HG02884 (cell line): ENCODE data around the gene TMEM141.

Experiments
- ATAC-seq: cut with Tn5 transposase; IDR thresholded peaks from one replicate; pipeline ENCODE4 v1.9.1; 2021; ENCODE audit warnings: mild to moderate bottlenecking, moderate library complexity; ENCODE audit not compliant: unreplicated experiment

The TMEM141 gene

DNA sequence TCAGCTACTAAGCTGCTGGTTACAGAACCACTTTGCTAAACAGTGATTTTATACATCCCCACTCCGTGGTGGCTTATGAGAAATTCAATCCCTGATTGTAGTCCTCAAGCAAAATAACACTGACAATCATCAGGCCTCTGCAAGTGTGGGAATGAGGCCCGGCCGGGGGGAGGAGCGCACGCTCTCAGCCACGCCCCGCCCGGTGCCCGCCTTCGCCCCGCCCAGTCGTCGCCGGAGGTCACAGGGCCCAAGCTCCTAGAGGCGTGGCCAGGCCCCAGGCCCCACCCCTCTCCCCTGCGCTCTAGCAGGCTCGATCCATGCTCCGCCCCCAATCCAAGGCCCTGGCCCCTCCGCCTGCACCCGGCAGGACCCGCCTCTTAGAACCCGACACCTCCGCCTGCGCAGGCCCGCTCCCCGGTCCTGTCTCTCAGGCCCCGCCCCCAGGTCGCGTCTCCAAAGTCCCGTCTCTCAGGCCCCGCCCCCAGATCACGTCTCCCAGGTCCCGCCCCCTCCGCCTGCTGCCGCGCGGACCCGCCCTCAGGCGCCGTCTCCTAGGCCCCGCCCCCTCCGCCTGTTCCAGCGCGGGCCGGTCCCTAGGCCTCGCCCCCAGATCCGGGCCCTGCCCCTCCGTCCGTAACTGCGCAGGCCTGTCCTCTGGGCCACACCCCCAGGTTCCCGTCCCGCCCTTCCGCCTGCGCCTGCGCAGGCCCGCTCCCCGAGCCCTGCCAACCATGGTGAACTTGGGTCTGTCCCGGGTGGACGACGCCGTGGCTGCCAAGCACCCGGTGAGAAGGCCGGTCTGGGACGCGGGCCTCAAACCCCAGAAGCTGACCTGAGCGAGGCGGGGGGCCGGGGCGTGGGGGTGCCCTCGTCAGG is at the start of gene TMEM141:
Gene TMEM141 (plus strand): TSS at position 705 of the 876 bp plus-strand sequence. CDS start 27 bp downstream, at position 732.
- peak; percentile 68 for ATAC-seq

DNA sequence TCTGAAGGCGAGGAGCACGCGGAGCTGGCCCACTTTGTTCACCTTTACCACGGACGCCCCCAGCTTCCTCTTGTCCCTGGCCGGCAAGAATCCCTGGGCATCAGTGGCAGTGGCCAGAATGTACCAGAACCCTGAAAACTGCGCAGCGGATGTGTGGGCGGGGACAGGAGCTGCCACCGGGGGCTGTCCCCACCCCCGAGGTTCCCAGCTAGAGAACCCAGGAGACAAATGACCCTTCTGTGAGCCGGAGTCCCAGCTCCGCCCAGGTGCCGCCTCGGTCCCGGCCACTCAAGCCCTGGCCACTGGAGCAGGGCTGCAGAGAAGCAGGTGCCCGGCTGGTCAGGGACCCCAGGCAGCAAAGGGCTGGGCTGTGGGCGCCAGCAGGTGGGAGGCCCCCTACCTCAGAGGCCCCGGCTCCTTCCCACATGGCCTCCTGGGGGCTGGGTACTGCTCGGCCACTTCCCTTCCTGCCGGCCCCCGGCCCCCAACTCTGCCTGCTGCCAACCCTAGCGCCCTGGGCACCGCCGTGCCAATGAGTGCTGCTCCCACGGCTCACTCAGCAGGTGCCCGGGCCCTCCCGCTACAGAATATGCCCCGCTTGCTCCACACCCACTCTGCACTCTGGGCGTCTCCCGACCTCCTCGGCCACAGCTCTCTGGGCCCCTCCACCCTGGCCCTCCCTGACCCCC is 49.1 kb upstream of the TMEM141 start:
- no peak for ATAC-seq

DNA sequence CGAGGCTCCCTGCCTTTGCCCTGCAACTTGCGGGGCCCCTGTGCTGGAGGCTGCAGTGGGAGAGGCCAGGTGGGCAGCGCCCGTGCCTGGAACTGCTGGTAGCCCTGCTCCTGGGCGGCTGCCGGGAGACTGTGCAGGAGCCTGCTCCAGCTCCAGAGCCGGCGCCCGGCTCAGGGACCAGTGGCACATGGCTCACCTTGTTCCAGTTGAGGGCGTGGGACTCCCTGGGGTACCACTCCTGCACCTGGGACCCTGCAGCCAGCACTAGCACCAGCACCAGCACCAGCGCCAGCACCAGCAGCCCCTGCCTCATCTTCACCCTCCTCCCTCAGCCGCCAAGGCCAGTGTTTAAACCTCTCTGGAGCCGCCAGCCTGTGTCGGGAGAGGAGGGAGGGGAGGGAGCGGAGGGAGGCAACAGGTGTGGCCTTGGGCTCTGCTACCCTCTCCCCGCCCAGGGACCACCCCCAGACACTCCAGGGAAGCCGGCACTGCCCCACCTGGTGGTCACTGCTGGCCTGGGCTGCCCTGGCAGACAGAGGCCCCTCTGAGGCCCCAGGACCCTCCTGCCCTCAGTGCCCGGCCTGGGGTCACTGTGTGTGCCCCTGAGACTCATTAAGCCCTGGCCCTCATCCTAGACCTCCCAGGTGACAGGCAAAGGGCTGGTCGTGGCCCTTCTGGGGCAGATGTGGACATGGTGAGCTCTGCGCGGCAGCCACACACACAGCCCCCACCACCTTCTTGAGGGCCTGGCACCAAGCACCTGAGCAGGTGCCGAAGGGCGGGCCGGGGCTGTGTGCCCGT is 48.4 kb upstream of the TMEM141 start, which contains the start of gene LCN10:
Gene LCN10 (minus strand): TSS at position 350 of the 801 bp plus-strand sequence. CDS start 37 bp downstream, at position 313.
- no peak for ATAC-seq

DNA sequence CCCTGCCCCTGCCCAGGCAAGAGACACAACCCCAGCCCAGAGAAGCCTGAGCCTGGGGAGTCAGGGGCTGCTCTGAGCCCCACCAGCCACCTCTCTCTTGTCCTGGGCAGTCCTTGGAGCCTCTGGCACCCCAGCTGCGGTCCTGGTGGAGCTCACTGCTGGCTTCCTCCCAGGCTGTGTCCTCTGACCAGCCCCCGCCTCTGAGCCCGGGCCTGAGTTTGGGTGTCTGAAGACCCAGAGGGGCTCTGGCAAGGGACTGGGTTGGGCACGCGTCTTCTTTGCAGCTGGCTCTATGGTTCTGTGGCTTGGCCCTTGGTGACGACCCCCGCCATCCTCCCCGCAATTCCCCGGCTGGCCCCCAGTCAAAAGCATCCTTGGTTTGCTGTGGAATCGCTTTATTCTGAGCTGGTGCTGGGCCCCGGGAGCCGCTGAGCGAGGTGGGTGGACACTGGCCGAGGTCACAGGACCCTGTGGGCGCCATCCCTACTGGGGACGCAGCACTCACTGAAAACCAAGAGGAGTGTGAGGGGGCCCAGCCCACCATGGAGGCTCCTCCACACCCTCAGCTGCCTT is 47.4 kb upstream of the TMEM141 start:
- no peak for ATAC-seq

DNA sequence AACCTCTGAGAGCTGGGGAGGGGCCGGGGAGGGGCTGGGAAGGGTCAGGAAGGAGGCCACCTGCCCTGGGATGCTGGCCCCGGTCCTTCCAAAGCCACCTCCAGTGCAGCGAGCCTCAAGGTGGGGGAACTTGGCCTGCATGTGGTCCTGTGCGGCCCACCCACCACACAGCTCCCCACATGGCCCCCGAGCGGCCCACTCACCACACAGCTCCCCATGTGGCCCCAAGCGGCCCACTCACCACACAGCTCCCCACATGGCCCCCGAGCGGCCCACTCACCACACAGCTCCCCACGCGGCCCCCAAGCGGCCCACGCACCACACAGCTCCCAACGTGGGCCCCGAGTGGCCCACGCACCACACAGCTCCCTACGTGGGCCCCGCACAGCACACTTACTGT is 46.4 kb upstream of the TMEM141 start:
- ATAC-seq, result no peak

DNA sequence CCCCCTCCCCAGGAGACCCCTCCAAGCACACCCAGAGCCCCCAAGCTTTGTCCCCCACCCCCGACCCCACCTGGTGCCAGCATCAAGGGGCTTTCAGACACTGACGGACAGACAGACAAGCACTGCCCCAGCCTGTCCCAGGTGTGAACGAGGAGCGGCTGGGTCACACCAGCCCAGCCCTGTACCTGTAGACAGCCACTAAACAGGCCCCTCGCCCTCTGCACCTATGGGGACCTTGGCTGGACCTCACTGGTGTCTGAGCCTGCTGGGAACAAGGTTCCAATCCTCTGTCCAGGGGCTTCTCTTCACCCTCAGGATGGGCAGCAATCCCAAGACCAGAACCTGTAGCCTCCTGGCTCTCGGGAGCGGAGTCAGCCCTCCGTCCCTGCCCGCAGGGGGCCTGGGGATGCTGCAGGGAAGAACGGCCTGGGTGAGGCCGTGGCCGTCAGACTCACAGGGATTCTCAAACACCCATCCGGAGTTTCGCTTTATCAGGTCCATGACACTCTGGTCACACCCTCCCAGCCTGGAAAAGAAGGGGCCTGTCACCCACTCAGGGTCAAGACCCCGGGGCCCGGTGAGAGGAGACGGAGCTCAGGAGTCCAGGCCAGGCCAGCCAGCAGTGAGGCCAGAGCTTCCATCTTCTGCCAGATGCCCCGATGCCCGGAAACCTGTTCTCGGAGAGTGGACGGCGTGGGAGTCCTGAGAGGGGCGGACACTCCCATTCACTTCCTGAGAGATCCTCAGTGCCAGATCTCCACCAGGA is 45.6 kb upstream of the TMEM141 start:
- ATAC-seq, result no peak

DNA sequence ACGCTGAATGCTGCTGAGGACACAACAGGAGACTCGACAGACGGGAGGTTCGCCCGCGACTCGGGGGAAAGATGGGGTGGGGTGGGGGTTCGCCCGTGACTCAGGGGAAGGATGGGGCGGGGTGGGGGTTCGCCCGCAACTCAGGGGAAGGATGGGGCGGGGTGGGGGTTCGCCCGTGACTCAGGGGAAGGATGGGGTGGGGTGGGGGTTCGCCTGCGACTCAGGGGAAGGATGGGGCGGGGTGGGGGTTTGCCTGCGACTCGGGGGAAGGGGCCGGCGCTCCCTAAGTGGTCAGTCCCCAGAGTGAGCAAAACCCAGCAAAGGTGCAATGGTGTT is 45.0 kb upstream of the TMEM141 start:
- ATAC-seq, result no peak

DNA sequence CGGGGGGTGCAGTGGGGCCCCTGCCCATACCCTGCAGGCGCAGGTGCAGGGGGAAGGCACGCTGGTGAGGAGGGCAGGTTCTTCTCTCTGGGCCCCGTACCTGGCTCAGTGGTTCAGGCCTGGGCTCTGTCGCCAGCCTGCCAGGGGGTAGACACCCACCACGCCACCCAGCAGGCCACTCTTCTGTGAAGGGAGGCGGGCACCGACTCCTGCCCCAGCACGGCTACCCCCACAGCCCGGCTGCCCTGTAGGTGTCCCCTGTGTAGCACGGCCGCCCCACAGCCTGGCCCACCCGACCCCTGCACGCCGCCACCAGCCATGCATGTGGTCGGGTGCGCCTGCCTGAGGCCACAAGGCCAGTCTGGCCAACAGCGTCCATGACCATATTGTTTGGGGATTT is 44.5 kb upstream of the TMEM141 start:
- no peak for ATAC-seq

DNA sequence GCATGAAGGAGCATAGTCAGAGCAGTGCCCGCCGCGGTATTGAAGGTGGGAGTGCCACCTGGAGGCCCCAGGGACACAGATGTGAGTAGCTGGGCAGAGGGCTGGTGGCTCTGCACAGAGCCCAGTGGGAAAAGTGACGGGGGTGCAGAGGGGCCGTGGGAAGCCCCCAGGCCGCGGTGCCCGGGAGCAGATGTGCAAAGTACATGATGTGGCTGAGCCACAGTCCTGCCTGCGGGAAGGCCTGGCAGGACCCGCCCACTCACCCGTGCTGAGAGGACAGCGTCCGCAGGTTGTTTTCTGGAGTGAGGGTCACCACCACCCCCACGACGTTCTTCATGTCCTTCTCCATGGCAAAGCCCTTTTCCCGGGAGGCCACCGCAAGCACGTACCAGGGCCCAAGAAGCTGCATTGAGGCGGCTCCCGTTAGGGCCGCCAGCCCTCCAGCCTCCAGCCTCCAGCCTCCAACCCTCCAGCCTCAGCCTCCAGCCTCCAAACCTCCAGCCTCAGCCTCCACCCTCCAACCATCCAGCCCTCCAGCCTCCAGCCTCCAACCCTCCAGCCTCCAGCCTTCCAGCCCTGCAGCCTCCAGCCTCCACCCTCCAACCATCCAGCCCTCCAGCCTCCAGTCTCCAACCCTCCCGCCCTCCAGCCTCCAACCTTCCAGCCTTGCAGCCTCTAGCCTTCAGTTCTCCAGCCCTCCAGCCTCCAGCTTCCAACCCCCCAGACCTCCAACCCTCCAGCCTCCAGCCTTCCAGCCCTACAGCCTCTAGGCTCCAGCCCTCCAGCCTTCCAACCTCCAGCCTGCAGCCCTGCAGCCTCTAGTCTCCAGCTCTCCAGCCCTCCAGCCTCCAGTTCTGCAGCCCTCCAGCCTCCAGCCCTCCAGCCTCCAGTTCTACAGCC is 43.7 kb upstream of the TMEM141 start:
- no peak for ATAC-seq

DNA sequence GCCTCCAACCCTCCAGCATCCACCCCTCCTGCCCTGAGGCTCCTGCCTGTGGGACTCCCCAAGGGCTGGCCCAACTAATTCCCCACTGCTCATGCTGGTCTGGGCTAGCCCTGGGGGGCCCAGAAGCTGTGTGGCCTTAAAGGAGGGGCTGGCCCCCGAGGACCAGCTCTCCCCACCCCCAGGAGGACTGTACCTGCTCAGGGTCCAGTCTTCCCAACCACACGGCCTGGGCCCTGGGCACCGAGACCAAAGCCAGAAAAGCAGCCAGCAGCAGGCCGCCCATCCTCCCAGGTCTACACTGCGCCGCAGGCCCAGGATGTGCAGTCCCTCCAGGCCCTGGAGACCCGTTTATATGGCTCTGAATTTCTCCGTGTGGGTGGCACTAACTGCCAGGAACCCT is 42.9 kb upstream of the TMEM141 start, which contains the start of gene LCN6:
Gene LCN6 (minus strand): TSS at position 325 of the 400 bp plus-strand sequence. CDS start 42 bp downstream, at position 283.
- ATAC-seq, result no peak

DNA sequence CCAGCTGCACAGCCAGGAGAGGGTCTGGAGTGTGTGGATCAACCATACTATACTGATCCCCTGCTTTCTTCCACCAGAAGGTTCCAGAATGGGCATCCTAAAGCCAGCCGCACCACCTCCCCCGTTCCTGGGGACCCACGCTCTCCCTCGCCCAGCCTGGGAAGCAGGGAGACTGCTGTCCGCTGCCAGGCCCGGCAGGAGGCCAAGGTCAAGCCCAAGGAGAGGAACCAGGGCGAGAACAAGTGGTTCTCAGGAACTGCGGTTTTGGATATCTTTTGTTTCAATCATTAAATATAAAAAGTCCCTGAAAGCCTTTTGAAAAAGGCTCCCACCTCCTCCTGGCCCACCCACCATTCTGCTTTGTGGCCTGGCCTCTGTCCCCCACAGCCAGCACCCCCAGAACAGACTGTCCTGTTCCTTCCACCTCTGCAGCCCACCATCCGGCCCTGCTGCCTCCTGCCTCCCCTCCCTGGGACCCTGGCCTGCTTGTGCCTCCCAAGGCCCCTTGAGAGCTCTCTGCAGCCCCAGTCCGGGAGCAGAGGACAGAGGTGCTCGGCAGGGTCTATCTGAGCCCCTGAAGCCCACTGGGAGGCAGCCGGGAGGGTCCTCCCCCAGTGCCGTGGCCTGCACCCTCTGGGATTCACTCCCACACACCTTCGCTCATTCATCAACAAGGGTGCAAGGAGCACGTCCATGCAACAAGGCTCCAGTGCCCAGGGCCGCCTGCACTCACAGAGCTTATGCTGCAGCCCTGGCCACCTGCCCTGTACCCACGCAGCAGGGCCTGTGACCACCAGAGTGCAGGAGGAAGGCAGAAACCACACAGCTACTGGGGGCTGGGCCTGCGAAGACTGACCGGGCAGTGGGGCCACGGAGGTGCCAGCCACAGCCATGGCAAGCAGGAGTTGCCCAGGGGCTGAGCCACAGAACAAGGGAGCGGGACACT is 42.2 kb upstream of the TMEM141 start:
- no peak for ATAC-seq

DNA sequence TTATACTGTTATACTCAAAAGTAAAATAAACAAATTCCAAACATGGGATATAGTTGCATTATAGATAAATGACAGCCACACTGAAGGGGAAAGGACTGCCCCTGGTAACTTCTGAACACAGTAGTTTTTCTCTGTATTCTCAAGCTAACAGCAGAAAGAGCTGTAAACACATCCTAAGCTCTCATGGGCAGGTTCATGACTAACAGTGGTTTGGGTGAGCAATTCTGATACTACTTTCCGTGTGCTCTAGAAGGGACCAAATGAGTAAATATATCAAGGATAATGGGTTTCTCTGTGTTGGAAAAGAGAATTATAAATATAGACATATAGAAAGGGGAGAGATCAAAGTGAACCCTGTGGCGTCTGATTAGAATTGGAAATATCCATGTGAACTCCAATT is 40.6 kb upstream of the TMEM141 start:
- no peak for ATAC-seq

DNA sequence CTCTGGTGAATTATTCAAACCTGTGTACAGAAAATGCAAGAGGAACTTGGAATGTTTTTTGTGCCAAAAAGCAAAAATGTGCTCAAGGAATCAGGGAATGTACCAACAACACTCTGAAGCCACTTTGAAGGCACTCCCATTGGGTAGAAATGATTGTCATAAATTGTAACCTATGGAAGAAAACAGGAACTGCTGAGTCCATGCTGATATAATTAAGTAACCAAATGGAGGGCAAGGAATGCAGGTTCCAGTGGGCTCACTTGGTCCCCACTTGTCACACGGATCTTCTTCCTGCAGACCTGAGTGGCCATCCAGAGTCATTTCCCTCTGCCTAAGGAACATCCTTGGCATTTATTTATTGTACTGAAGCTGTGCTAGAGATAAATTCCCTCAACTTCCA is 39.9 kb upstream of the TMEM141 start:
- ATAC-seq, result no peak

DNA sequence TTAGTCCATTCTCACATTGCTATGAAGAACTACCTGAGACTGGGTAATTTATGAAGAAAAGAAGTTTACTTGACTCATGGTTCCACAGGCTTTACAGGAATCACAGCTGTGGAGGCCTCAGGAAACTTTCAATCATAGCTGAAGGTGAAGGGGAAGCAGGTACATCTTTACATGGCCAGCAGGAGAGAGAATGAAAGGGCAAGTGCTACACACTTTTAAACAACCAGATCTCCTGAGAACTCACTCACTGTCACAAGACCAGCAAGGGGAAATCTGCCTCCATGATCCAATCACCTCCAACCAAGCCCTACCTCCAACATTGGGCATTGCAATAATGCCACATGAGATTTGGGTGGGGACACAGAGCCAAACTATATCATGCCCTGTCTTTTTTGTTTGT is 39.3 kb upstream of the TMEM141 start:
- no peak for ATAC-seq

DNA sequence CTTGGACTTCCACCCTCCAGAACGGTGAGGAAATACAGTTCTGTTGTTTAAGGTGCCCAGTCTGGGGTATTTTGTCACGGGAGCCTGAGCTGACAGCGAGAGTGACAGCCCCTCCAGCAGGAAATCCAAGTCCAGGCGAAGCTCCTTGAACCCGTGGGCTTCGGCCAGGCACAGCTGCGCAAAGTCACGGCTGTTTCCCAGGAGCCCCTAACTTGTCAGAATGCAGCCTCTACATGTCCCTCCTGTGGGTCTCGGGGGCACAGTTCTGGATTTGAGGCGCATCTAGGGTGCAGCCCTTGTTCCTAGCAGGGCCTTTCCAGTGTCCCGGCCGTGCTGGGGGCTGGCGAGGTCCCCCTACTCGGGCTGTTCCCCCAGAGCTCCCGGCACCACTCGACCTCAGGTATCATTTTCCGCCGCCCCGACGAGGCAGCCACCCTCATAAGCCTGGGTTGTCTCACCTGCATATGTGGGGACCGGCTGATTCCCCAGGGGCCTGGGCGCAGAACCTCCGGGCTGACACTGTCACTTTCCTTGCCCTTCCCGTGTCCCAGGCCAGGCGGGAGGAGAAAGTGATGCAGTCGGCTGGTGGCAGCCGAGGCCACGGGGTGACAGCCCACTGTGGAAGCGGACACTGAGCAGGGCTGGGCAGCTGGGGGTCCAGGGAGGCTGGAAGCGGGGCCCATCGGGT is 37.6 kb upstream of the TMEM141 start:
- ATAC-seq, result no peak

DNA sequence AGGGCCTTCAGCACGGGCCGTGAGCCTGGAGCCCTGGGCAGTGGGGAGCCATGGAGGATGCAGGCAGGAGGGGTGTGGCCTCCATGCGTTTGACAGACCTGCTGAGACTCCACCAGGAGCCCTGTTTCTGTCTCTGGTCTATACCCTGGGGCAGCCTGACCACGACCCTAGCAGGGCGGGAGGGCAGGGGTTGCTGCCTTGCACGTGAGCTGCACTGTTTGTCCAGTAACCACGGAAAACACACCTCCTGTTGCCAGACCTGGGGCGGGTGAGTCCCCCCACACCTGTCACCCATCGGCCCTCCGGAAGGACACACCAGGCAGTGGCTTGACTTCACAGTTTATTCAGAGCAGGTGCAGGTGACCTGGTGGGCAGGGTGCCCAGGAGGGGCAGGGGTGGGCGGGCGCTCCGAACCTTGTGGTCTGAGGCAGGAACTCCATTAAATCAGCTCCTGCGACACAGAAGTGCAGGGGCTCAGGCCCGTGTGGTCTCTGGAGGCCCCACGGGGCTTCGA is 37.0 kb upstream of the TMEM141 start:
- ATAC-seq, result no peak

DNA sequence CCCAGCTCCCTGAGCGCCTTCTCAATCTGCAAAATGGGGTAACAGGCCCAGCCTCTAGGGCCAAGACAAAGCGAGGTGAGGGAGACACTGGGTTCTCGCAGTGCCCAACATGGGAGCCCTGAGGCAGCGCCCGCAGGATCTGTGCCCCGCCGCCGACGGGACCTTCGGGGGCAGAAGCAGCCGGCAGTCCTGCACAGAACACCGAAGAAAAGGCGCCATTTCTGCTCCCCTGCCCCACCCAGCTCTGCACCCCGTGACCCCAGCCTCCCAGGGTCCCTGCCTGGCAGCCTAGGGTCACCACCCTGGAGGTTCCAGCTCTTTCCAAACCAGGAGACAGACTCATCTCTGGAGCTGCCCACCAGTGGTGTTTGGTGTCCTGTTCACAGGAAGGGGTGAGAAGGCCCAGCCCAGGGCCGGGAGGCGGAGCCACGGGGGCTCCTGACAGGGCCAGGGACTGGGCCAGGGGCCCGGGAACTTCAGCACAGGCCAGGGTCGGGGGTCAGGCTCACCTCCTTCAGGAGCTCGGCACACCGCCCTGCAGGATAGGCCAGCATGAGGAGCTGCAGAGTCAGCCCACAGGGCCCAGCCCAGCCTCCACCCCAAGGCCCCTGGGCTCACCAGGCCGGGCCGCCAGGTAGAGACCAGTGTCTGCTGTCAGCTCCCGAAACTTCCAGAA is 36.4 kb upstream of the TMEM141 start:
- ATAC-seq, result no peak
